ENCODE results near the gene SCNM1.
"Not testable (repeated sequence)": the region's sequence is repeated elsewhere in the genome, so short reads cannot be mapped to it uniquely, and the experiment has no call there.

The SCNM1 gene

DNA sequence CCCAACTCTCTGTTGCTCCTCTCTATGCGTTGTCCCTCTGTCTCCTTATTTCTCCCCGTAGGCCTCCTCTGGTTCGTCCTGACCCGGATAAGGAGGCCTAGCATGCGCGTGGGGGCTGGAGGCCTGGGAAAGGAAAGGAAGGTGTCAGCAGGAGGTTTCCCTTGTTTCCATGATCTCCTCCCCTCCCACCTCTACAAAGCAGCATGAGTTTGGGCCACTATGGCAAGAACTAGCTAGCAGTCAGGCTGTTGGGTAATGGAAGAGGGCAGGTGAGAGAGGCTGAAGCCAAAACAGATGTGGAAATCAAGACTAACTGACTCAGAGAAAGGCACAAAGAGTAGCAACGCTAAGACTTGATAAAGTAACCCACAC lies 18.8 kb upstream of the SCNM1 start:
- peak; percentile 48 for DNase-seq

- DNase-seq = no peak
Observed at GRCh38 chr1:151147665-151148064, 18.3 kb upstream of the SCNM1 start.

GRCh38 chr1:151156515-151156819 lies 9.5 kb upstream of the SCNM1 start, which contains the start of gene TNFAIP8L2:
Gene TNFAIP8L2, plus strand, starts transcription at chr1:151156649. Its CDS starts 2,049 bp downstream, at chr1:151158698.
- no peak for DNase-seq

GRCh38 chr1:151157067-151157531 lies 8.8 kb upstream of the SCNM1 start:
- DNase-seq = no peak

DNA sequence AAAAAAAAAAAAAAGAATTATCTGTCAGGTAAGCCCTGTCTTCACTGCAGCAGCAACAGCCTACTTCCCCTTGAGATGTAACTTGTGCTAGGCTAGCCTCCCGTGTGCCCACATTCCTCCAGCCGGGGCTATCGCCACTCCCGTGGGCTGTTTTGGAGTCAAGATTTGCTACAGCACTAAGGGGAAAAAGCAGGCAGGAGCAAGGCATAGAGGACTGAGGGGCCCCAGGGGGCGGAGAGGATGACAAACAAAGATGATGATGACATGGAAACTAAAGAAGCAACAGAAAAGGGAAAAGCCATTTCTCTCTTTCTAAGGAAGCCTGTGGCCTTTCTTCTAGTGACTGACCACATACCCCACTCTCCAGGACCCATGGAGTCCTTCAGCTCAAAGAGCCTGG lies 7.6 kb upstream of the SCNM1 start:
- DNase-seq = no peak

DNA sequence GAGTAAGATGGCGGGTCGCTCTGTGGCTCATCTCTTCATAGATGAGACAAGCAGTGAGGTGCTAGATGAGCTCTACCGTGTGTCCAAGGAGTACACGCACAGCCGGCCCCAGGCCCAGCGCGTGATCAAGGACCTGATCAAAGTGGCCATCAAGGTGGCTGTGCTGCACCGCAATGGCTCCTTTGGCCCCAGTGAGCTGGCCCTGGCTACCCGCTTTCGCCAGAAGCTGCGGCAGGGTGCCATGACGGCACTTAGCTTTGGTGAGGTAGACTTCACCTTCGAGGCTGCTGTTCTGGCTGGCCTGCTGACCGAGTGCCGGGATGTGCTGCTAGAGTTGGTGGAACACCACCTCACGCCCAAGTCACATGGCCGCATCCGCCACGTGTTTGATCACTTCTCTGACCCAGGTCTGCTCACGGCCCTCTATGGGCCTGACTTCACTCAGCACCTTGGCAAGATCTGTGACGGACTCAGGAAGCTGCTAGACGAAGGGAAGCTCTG lies 7.1 kb upstream of the SCNM1 start:
- DNase-seq = no peak

GRCh38 chr1:151159373-151159772 lies 6.6 kb upstream of the SCNM1 start:
- no peak for DNase-seq

GRCh38 chr1:151164732-151165280 lies 1.1 kb upstream of the SCNM1 start:
- DNase-seq = no peak

DNA sequence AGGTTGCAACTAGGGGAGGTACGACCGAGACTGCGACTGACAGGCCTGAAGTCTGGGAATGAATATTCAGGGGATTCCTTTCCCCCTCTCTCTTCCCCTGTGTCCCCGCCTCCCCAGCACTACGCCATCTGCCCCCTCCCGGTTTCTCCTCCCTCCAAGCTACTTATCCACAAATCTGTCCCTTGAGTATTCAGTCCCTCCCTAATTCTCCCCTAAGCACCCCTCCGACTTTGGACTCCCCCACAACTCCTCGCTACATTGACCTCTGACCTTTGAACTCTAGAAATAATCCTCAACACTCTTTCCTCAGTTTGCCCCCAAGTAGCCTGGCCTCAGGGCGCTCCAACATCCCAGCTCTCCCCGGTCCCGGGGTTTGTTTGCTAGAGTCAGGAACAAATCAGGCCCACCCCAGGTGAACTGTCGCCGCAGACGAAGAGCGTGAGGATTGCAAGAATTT lies 635 bp upstream of the SCNM1 start:
- DNase-seq = no peak

- DNase-seq = peak; percentile 20
Observed at GRCh38 chr1:151166505-151166956, 587 bp downstream of the SCNM1 start.

DNA sequence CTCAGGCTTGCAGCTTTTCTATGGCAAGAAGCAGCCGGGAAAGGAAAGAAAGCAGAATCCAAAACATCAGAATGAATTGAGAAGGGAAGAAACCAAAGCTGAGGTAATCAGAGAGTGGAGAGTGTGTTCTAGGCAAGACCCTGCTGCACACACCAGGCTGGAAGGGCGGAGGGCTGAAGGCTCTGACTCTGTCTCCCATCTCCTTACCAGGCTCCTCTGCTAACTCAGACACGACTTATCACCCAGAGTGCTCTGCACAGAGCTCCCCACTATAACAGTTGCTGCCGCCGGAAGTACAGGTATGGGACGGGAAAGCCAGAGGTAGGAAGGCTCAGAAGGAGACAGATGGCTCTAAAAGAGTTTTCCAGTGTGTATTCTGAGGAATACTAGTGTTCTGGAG lies 1.2 kb downstream of the SCNM1 start:
- no peak for DNase-seq

- no peak for DNase-seq
Observed at GRCh38 chr1:151171190-151171589, 5.2 kb downstream of the SCNM1 start.

GRCh38 chr1:151175041-151175741 lies 9.2 kb downstream of the SCNM1 start:
- DNase-seq = no peak

- no peak for DNase-seq
Observed at GRCh38 chr1:151175863-151176262, 9.9 kb downstream of the SCNM1 start, which contains the start of gene TMOD4. Gene TMOD4, minus strand, starts transcription at chr1:151175981. Its CDS starts 1,106 bp downstream, at chr1:151174875.

DNA sequence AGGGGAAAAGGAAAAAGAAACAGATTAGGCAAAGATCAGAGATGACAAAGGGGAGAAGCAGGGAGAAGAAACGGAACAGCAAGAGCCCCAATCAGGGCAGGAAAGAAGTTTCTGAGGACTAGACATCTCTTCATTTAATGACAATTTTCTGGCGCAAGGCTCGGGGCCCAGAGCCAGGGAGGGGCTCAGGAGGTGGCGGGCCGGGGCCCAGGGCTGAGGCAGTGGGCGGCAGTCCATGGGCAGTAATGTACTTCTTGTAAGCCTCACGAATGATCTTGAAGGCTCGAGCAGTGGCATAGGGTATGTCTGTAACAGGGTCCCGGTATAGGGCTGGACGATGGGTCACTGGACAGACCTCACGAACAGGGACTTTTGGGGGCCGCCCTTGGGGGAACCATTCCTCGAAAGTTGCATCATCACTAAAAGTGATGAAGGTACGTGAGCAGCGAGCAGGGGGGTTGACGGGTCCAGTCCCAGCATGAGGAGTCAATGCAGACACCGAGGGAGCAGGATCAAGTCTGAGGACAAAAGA lies 10.6 kb downstream of the SCNM1 start:
- DNase-seq = no peak

DNA sequence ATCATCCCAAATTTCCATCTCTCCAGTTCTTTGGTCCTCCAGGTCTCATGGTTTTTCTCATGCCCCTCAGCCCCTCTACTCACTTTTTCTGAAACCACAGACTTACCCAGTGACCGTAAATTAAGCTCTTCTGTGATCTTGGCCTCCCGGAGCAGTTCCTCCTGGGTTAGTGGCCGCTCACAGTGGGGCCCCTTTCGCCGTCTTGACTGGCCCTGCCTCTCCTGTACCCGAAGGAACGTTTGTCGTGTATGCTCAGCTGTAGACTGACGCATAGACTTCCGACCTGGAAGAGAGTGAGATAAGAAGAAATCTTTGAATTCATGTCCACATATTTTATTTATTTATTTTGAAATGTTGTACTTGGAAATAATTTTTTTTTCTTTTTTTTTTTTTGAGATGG lies 18.3 kb downstream of the SCNM1 start:
- DNase-seq = no peak

- no peak for DNase-seq
Observed at GRCh38 chr1:151187205-151187604, 21.3 kb downstream of the SCNM1 start.

DNA sequence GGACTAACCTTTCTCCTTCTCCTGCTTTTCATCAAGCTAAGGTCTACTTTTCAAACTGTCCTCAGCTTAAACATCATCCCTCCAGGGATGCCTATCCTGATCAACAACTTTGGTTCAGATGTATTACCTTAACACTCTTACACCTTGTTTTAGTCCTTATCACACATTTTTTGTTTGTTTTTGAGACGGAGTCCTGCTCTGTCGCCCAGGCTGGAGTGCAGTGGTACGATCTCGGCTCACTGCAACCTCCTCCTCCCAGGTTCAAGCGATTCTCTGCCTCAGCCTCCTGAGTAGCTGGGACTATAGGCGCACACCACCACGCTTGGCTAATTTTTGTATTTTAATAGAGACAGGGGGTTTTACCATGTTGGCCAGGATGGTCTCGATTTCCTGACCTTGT lies 22.7 kb downstream of the SCNM1 start:
- not testable (repeated sequence) for DNase-seq

DNA sequence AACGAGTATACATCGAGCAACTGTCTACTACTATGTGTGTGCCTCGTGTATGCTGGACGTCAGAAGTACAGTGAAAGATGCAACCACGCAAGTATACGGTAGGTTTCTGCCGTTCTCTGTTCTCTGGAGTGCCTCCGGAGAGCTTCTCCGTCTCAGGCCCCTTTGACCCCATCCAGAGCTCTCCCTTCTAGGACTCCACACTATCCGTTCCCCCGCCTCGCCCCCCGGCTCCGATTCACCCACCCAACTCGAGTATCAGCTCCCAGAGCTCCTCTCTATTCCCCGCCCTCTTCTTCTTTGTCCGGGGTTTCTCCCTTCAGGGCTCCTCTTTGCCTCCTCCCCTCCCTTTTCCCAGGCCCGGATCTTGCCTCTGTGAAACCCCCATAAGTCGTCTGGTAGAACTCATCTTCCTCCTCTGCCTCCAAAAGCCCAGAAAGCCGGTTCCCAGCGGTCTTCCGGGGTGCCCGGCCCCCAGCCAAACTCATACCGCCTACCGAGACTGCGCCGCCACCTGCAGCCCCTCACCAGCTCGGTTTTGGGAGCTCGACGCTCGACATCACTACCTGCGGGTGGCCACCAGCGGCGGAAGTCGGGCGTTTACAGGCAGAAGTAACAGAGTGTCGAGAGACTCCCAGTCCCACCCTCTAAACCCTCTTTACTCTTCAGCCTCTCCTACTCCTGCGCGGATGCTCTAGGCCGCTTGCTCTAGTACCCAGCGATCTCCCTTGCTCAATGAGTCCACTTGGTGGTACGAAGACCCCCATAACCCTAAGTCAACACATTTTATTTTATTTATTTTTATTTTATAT lies 23.9 kb downstream of the SCNM1 start, which contains the start of gene VPS72:
Gene VPS72, minus strand, starts transcription at position 561 of the 809 bp plus-strand sequence. Its CDS starts 76 bp downstream, at position 485.
- DNase-seq = peak; percentile 93

- DNase-seq = no peak
Observed at GRCh38 chr1:151192047-151192446, 26.1 kb downstream of the SCNM1 start.

- DNase-seq = no peak
Observed at GRCh38 chr1:151193304-151193703, 27.4 kb downstream of the SCNM1 start.

DNA sequence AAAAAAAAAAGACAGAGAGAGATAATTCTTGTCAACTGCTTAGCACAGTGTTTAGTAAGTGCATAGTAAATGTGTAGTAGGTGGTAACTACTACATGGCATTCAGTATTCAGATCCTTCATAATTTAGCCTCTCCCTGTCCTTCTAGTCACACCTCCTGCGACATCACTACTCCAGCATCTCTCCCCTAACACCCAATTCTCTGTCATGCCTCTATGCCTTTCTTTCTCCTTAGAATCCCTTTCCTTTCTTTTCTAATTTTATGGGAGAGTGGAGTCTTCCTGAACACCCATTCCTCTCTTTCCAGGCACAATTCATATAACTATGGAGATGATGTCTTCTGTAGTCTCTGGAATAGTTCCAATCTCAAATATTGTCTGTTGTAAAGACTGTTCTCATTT lies 27.9 kb downstream of the SCNM1 start:
- DNase-seq = peak; percentile 33
